Glutamatergic neuron (in vitro differentiated cells): ENCODE data around the gene OTOA. TPM values are rescaled to one million over a fixed set of nuclear protein-coding genes. Genes with fewer than 3 reads are reported as not detected.
"Not testable (repeated sequence)": the region's sequence is repeated elsewhere in the genome, so short reads cannot be mapped to it uniquely, and the experiment has no call there.

ENCODE experiments used
- DNase-seq: peaks from one replicate; pipeline ENCODE4 v3.0.0; 2022
- H3K27ac Mint-ChIP-seq: one replicate; pipeline ENCODE4 v1.8.0; 2020; ENCODE audit warnings: mild to moderate bottlenecking, mixed read lengths, inconsistent platforms; ENCODE audit not compliant: unreplicated experiment
- H3K27me3 Mint-ChIP-seq: one replicate; pipeline ENCODE4 v1.8.0; 2020; ENCODE audit warnings: mild to moderate bottlenecking, moderate library complexity, mixed read lengths, inconsistent platforms; ENCODE audit not compliant: unreplicated experiment
- H3K36me3 Mint-ChIP-seq: one replicate; pipeline ENCODE4 v1.8.0; 2020; ENCODE audit warnings: mild to moderate bottlenecking, mixed read lengths, inconsistent platforms; ENCODE audit not compliant: unreplicated experiment
- H3K4me1 Mint-ChIP-seq: one replicate; pipeline ENCODE4 v1.8.0; 2020; ENCODE audit warnings: mild to moderate bottlenecking, low read depth, mixed read lengths, inconsistent platforms; ENCODE audit not compliant: unreplicated experiment
- H3K4me3 Mint-ChIP-seq: one replicate; pipeline ENCODE4 v1.8.0; 2020; ENCODE audit warnings: mild to moderate bottlenecking, mixed read lengths, inconsistent platforms; ENCODE audit not compliant: unreplicated experiment
- H3K9me3 Mint-ChIP-seq: one replicate; pipeline ENCODE4 v1.8.0; 2020; ENCODE audit warnings: mild to moderate bottlenecking, moderate library complexity, mixed read lengths, inconsistent platforms; ENCODE audit not compliant: unreplicated experiment
- total RNA-seq: library from RNA; stranded (reverse); fragmentation: NEBNext Ultra II Directional; extraction: Animal tissue kit (Norgen Biotek cat#: 25700); gene quantifications from one replicate; pipeline ENCODE4 v1.2.1, GENCODE V29; 2021; ENCODE audit not compliant: unreplicated experiment
- TF ChIP-seq, protein P1 (sequence below): fragments of 200-600 bp; sonication (generic); IDR thresholded peaks from one replicate; pipeline ENCODE4 v1.5.0; 2021; ENCODE audit not compliant: partially characterized antibody, unreplicated experiment

The OTOA gene
- total RNA-seq, 1 donor from 2014 or later = not detected

- peaks cover 3% of the 10 kb centered on the region for H3K4me1 Mint-ChIP-seq
- H3K27me3 Mint-ChIP-seq = peaks cover 2% of the 10 kb centered on the region
- TF ChIP-seq, protein P1, sequence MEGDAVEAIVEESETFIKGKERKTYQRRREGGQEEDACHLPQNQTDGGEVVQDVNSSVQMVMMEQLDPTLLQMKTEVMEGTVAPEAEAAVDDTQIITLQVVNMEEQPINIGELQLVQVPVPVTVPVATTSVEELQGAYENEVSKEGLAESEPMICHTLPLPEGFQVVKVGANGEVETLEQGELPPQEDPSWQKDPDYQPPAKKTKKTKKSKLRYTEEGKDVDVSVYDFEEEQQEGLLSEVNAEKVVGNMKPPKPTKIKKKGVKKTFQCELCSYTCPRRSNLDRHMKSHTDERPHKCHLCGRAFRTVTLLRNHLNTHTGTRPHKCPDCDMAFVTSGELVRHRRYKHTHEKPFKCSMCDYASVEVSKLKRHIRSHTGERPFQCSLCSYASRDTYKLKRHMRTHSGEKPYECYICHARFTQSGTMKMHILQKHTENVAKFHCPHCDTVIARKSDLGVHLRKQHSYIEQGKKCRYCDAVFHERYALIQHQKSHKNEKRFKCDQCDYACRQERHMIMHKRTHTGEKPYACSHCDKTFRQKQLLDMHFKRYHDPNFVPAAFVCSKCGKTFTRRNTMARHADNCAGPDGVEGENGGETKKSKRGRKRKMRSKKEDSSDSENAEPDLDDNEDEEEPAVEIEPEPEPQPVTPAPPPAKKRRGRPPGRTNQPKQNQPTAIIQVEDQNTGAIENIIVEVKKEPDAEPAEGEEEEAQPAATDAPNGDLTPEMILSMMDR = no peak
- no peaks in the 10 kb centered on the region for H3K9me3 Mint-ChIP-seq
- H3K27ac Mint-ChIP-seq = no peak overlapping the region
- no peak overlapping the region for H3K4me3 Mint-ChIP-seq
- no peak for DNase-seq
- H3K36me3 Mint-ChIP-seq = no peaks in the 10 kb centered on the region
Observed at GRCh38 chr16:21667575-21667974, 3.8 kb downstream of the OTOA start.

- Mint-ChIP-seq H3K9me3 (no peaks in the 10 kb centered on the region), H3K27ac (no peak overlapping the region), H3K36me3 (no peaks in the 10 kb centered on the region), H3K4me3 (no peak overlapping the region), H3K27me3 (no peaks in the 10 kb centered on the region), H3K4me1 (no peaks in the 10 kb centered on the region)
- TF ChIP-seq, protein P1 = no peak
- DNase-seq = no peak
Observed at GRCh38 chr16:21673469-21673868, 9.7 kb downstream of the OTOA start.

DNA sequence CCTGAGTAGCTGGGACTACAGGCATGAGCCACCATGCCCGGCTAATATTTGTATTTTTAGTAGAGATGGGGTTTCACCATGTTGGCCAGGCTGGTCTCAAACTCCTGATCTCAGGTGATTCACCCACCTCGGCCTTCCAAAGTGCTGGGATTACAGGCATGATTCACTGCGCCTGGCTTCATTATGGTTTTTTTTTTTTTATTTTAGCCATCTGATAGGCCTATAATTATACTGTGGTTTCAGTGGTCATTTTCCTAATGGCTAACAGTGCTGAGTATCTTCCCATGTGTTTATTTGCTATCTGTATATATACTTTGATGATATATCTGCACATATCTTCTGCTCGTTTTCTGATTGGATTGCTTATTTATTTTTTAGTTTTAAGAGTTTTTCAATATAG is 10.7 kb downstream of the OTOA start:
- not testable (repeated sequence) for H3K36me3 Mint-ChIP-seq, H3K27me3 Mint-ChIP-seq, DNase-seq, H3K4me3 Mint-ChIP-seq, H3K9me3 Mint-ChIP-seq, H3K4me1 Mint-ChIP-seq, H3K27ac Mint-ChIP-seq

- H3K9me3 Mint-ChIP-seq, H3K27me3 Mint-ChIP-seq, H3K4me1 Mint-ChIP-seq: not testable (repeated sequence)
Observed at GRCh38 chr16:21680714-21681113, 16.9 kb downstream of the OTOA start.

DNA sequence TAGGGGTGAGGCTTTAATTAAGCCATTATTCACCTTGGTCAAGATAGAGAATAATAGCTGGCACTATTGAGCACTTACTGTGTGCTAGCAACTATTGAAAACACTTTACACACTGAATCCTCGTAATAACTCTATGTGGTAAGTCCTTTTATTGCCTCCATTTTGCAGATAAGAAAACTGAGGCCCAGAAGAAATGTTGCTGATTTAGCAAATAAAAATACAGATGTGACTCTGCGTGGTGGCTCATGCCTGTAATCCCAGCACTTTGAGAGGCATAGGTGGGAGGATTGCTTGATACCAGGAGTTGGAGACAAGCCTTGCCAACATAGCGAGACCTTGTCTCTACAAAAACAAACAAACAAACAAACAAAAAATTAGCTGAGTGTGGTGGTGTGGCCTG is 19.4 kb downstream of the OTOA start:
- Mint-ChIP-seq H3K36me3 (no peaks in the 10 kb centered on the region), H3K27me3 (peaks cover 3% of the 10 kb centered on the region), H3K27ac (no peak overlapping the region), H3K4me3 (no peak overlapping the region), H3K9me3 (peaks cover 3% of the 10 kb centered on the region), H3K4me1 (no peaks in the 10 kb centered on the region)
- TF ChIP-seq, protein P1 = no peak
- no peak for DNase-seq

More at GRCh38 chr16:21680714-21681113, 16.9 kb downstream of the OTOA start:
- not testable (repeated sequence) for DNase-seq, H3K4me3 Mint-ChIP-seq, H3K27ac Mint-ChIP-seq, H3K36me3 Mint-ChIP-seq

GRCh38 chr16:21684199-21684598 is 20.4 kb downstream of the OTOA start:
- H3K4me3 Mint-ChIP-seq = no peak overlapping the region
- no peaks in the 10 kb centered on the region for H3K4me1 Mint-ChIP-seq
- H3K9me3 Mint-ChIP-seq = peaks cover 3% of the 10 kb centered on the region
- no peaks in the 10 kb centered on the region for H3K36me3 Mint-ChIP-seq
- no peak overlapping the region for H3K27ac Mint-ChIP-seq
- TF ChIP-seq, protein P1 = peak; percentile 75
- no peak for DNase-seq
- peaks cover 3% of the 10 kb centered on the region for H3K27me3 Mint-ChIP-seq
